Uterus (tissue), 2 donors: ENCODE measurements around the gene GLOD5.

Experiments used
- CTCF ChIP-seq, 4 experiments: fragments of 200-600 bp in 2 of 4; fragments of 450-650 bp in 2 of 4; sonication (generic) in 2 of 4; IDR thresholded peaks; one replicate each; pipeline ENCODE4 v1.5.1; 2016 to 2019; ENCODE audit warnings: antibody characterized with exemption in 4 of 4, mild to moderate bottlenecking in 2 of 4, moderate library complexity in 1 of 4
- POLR2A ChIP-seq, 2 donors: fragments of 450-650 bp; IDR thresholded peaks; one replicate each; pipeline ENCODE4 v1.6.1; 2016; ENCODE audit warnings: antibody characterized with exemption in 2 of 2, mild to moderate bottlenecking in 1 of 2, moderate library complexity in 1 of 2

GRCh38 chrX:48754238-48754637 is 7.3 kb upstream of the GLOD5 start:
- TF ChIP-seq CTCF (IDR thresholded peaks at IDR 0.05) (no peak), POLR2A (IDR thresholded peaks at IDR 0.05) (no peak)
